Keratinocyte (primary cell): ENCODE measurements around the gene CC2D2A. TPM values are rescaled to one million over a fixed set of nuclear protein-coding genes. Genes with fewer than 3 reads are reported as not detected.

Source experiments
- DNase-seq: peaks from one replicate; pipeline ENCODE4 v3.0.0-alpha.2; 2011; ENCODE audit warnings: low read depth, missing footprints, low spot score
- FAIRE-seq: peaks from 2 replicates; lab custom pipeline; 2011; peaks lifted over from hg19 to GRCh38; lab: Jason Lieb, UNC
- H2AFZ ChIP-seq: 2 replicates; pipeline ENCODE4 v1.6.0; 2012; ENCODE audit warnings: low read length, control low read depth, inconsistent platforms; ENCODE audit not compliant: control insufficient read depth
- H3K27ac ChIP-seq: 2 replicates; pipeline ENCODE4 v1.5.1; 2011; ENCODE audit warnings: low read length; ENCODE audit not compliant: control insufficient read depth, insufficient read depth
- H3K27me3 ChIP-seq: 3 replicates; pipeline ENCODE4 v1.6.0; 2011; ENCODE audit warnings: low read length; ENCODE audit not compliant: control insufficient read depth, insufficient read depth; ENCODE audit errors: extremely low read depth
- H3K36me3 ChIP-seq, 2 experiments: 2 replicates in 1 of 2; 3 replicates in 1 of 2; pipeline ENCODE4 v1.5.1; 2011; ENCODE audit warnings: low read length in 2 of 2, mild to moderate bottlenecking in 1 of 2; ENCODE audit not compliant: control insufficient read depth in 2 of 2, insufficient read depth in 2 of 2; ENCODE audit errors: extremely low read depth in 1 of 2
- H3K4me1 ChIP-seq: 3 replicates; pipeline ENCODE4 v1.5.1; 2011; ENCODE audit warnings: low read length; ENCODE audit not compliant: control insufficient read depth, insufficient read depth; ENCODE audit errors: extremely low read depth
- H3K4me2 ChIP-seq: 3 replicates; pipeline ENCODE4 v1.6.0; 2011; ENCODE audit warnings: low read depth, low read length; ENCODE audit not compliant: control insufficient read depth, insufficient read depth; ENCODE audit errors: extremely low read depth
- H3K4me3 ChIP-seq, 3 experiments: fragments of 200-600 bp in 1 of 3; sonication (generic) in 1 of 3; 2 replicates in 2 of 3; 3 replicates in 1 of 3; pipeline ENCODE4 v1.5.1; 2011 to 2016; ENCODE audit warnings: low read length in 3 of 3, mild to moderate bottlenecking in 3 of 3, control low read depth in 2 of 3, inconsistent platforms in 1 of 3, low read depth in 1 of 3, mixed read lengths in 1 of 3, mixed run types in 1 of 3, moderate library complexity in 1 of 3; ENCODE audit not compliant: control insufficient read depth in 2 of 3, insufficient read depth in 2 of 3; ENCODE audit errors: extremely low read depth in 1 of 3
- H3K79me2 ChIP-seq: 2 replicates; pipeline ENCODE4 v1.6.0; 2012; ENCODE audit warnings: low read length; ENCODE audit not compliant: control insufficient read depth, insufficient read depth
- H3K9ac ChIP-seq: 3 replicates; pipeline ENCODE4 v1.6.0; 2011; ENCODE audit warnings: low read length; ENCODE audit not compliant: control insufficient read depth, insufficient read depth; ENCODE audit errors: extremely low read depth
- H3K9me1 ChIP-seq: 3 replicates; pipeline ENCODE4 v1.6.0; 2011; ENCODE audit warnings: low read length; ENCODE audit not compliant: control insufficient read depth, insufficient read depth; ENCODE audit errors: extremely low read depth
- H3K9me3 ChIP-seq: 2 replicates; pipeline ENCODE4 v1.5.1; 2012; ENCODE audit warnings: low read depth, low read length; ENCODE audit not compliant: control insufficient read depth
- H4K20me1 ChIP-seq: 3 replicates; pipeline ENCODE4 v1.6.0; 2011; ENCODE audit warnings: low read length; ENCODE audit not compliant: control insufficient read depth, insufficient read depth; ENCODE audit errors: extremely low read depth
- EZH2 ChIP-seq: IDR thresholded peaks from one replicate; pipeline ENCODE4 v1.6.1; 2012; ENCODE audit warnings: inconsistent platforms, mild to moderate bottlenecking, low read length, moderate library complexity
- dilution Hi-C: fragments of 300-500 bp; cut with MboI; formaldehyde crosslinking; loops from one replicate; pipeline ENCODE4 v1.7.0; 2020; ENCODE audit warnings: low sequenced_read_pairs; ENCODE audit not compliant: extremely low pct_ligation_motif_present
- polyA plus RNA-seq, 5 experiments: library from polyadenylated mRNA; depleted of rRNA in 3 of 5; stranded (reverse) in 3 of 5; stranded (forward) in 1 of 5; unstranded in 1 of 5; fragments of >200 nt; gene quantifications; 1 replicate in 1 of 5; 2 replicates in 3 of 5; 3 replicates in 1 of 5; pipeline versions ENCODE4 v1.2.1 to v1.2.3, GENCODE V29; 2011 to 2012; ENCODE audit warnings: missing spikeins in 2 of 5, low read depth in 1 of 5, low replicate concordance in 1 of 5
- TF ChIP-seq, protein P1 (sequence below), 3 experiments: IDR thresholded peaks in 1 of 3; conservative IDR thresholded peaks in 1 of 3; optimal IDR thresholded peaks in 1 of 3; 2 replicates in 2 of 3; 3 replicates in 1 of 3; pipeline versions ENCODE3 to v1.5.1; 2011; ENCODE audit warnings: low read length in 3 of 3, mild to moderate bottlenecking in 3 of 3, moderate library complexity in 2 of 3, control low read depth in 1 of 3, inconsistent platforms in 1 of 3; ENCODE audit not compliant: insufficient read depth in 2 of 3; ENCODE audit errors: extremely low read depth in 1 of 3

Gene CC2D2A
- polyA plus RNA-seq, 1 donor (not counting 4 experiments of a cell fraction or from before 2014, with no cell fraction given): 11.8 TPM

DNA sequence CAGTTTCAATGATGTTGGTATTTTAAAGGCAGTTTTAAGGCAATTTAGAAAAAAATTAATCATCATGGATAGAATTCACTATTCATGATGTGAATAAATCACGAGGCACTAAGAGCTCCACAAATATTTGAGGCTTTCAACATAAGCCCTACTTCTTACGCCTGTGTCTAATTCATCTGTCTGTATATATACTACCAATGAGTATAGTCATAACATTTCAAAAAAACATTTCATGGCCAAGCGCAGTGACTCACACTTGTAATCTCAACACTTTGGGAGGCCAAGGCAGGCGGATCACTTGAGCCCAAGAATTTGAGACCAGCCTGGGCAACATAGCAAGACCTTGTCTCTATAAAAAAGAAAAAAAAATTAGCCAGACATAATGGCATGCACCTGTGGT is 129.0 kb downstream of the CC2D2A start:
- dilution Hi-C loops: no loop called here
- Histone ChIP-seq H3K79me2 (no peaks in the 10 kb centered on the region), H3K4me2 (no peak overlapping the region), H3K9me3 (no peaks in the 10 kb centered on the region), H2AFZ (no peak overlapping the region), H4K20me1 (no peaks in the 10 kb centered on the region), H3K4me3 (no peak overlapping the region), H3K27me3 (no peaks in the 10 kb centered on the region), H3K36me3 (peaks cover 2 to 4% of the 10 kb centered on the region in 2 experiments), H3K4me1 (no peaks in the 10 kb centered on the region), H3K27ac (no peak overlapping the region), H3K9ac (no peak overlapping the region), H3K9me1 (no peaks in the 10 kb centered on the region)
- FAIRE-seq (no peak), DNase-seq (no peak)
- TF ChIP-seq, protein P1, sequence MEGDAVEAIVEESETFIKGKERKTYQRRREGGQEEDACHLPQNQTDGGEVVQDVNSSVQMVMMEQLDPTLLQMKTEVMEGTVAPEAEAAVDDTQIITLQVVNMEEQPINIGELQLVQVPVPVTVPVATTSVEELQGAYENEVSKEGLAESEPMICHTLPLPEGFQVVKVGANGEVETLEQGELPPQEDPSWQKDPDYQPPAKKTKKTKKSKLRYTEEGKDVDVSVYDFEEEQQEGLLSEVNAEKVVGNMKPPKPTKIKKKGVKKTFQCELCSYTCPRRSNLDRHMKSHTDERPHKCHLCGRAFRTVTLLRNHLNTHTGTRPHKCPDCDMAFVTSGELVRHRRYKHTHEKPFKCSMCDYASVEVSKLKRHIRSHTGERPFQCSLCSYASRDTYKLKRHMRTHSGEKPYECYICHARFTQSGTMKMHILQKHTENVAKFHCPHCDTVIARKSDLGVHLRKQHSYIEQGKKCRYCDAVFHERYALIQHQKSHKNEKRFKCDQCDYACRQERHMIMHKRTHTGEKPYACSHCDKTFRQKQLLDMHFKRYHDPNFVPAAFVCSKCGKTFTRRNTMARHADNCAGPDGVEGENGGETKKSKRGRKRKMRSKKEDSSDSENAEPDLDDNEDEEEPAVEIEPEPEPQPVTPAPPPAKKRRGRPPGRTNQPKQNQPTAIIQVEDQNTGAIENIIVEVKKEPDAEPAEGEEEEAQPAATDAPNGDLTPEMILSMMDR (optimal IDR thresholded peaks at IDR 0.05 in 1 of 3, IDR thresholded peaks at IDR 0.05 in 1 of 3, conservative IDR thresholded peaks at IDR 0.05 in 1 of 3; ENCODE audit: extremely low read depth in 1 of 3, insufficient read depth in 2 of 3, low read length in 3 of 3): no peak
- no peak for TF ChIP-seq EZH2

- Histone ChIP-seq H3K36me3 (peaks cover 2 to 4% of the 10 kb centered on the region in 2 experiments), H3K27ac (no peak overlapping the region), H3K9me3 (no peaks in the 10 kb centered on the region), H3K9me1 (no peaks in the 10 kb centered on the region), H3K4me2 (no peak overlapping the region), H2AFZ (no peak overlapping the region), H3K9ac (no peak overlapping the region), H3K27me3 (no peaks in the 10 kb centered on the region), H4K20me1 (no peaks in the 10 kb centered on the region), H3K4me1 (no peaks in the 10 kb centered on the region), H3K4me3 (no peak overlapping the region), H3K79me2 (no peaks in the 10 kb centered on the region)
- dilution Hi-C loops: no loop called here
- DNase-seq (no peak), FAIRE-seq (no peak)
- TF ChIP-seq EZH2: no peak
- TF ChIP-seq, protein P1 (optimal IDR thresholded peaks at IDR 0.05 in 1 of 3, IDR thresholded peaks at IDR 0.05 in 1 of 3, conservative IDR thresholded peaks at IDR 0.05 in 1 of 3; ENCODE audit: extremely low read depth in 1 of 3, insufficient read depth in 2 of 3, low read length in 3 of 3): no peak
These were observed 130.5 kb downstream of the CC2D2A start for GRCh38 chr4:15600176-15600575.
